Lung microvascular endothelial cell (primary cell): Measurements from ENCODE around the gene PELI2. TPM values are rescaled to one million over a fixed set of nuclear protein-coding genes. Genes with fewer than 3 reads are reported as not detected.

Experiments
- DNase-seq, 2 donors: peaks; one replicate each; pipeline versions ENCODE4 v3.0.0 to v3.0.0-alpha.2; 2010; ENCODE audit warnings: low read depth in 2 of 2
- total RNA-seq: library from RNA; depleted of rRNA; stranded (reverse); fragments of >200 nt; gene quantifications from 2 replicates; pipeline ENCODE4 v1.2.1, GENCODE V29; 2014

PELI2 gene
- 6.1 and 17.5 TPM in 2 replicates for total RNA-seq

- DNase-seq = peak; percentile 70 to 84
Measured at GRCh38 chr14:56117765-56118610, at the start of gene PELI2. Gene PELI2 (plus strand): TSS chr14:56118411. CDS start chr14:56118661, 250 bp downstream.

- DNase-seq = no peak
Measured at GRCh38 chr14:56073799-56074198, 44.4 kb upstream of the PELI2 start.

- no peak for DNase-seq
Measured at GRCh38 chr14:56075301-56075700, 42.9 kb upstream of the PELI2 start.

GRCh38 chr14:56081139-56081538 is 37.1 kb upstream of the PELI2 start:
- no peak for DNase-seq

GRCh38 chr14:56082880-56083279 is 35.3 kb upstream of the PELI2 start:
- DNase-seq = no peak

GRCh38 chr14:56085471-56085870 is 32.7 kb upstream of the PELI2 start:
- DNase-seq = no peak

- no peak for DNase-seq
Measured at GRCh38 chr14:56087671-56088471, 30.3 kb upstream of the PELI2 start.

GRCh38 chr14:56088941-56089340 is 29.3 kb upstream of the PELI2 start:
- DNase-seq = no peak

GRCh38 chr14:56092763-56093162 is 25.4 kb upstream of the PELI2 start:
- DNase-seq = peak in 1 of 2 donors; percentile 5

GRCh38 chr14:56094076-56094475 is 24.1 kb upstream of the PELI2 start:
- DNase-seq = no peak

- no peak for DNase-seq
Measured at GRCh38 chr14:56098021-56098420, 20.2 kb upstream of the PELI2 start.

GRCh38 chr14:56099081-56099797 is 19.0 kb upstream of the PELI2 start:
- no peak for DNase-seq

- DNase-seq = no peak
Measured at GRCh38 chr14:56100556-56100955, 17.7 kb upstream of the PELI2 start.

GRCh38 chr14:56102941-56103340 is 15.3 kb upstream of the PELI2 start:
- DNase-seq = no peak

- no peak for DNase-seq
Measured at GRCh38 chr14:56107615-56108014, 10.6 kb upstream of the PELI2 start.

GRCh38 chr14:56108057-56108456 is 10.2 kb upstream of the PELI2 start:
- no peak for DNase-seq

- no peak for DNase-seq
Measured at GRCh38 chr14:56112781-56113180, 5.4 kb upstream of the PELI2 start.

- DNase-seq = no peak
Measured at GRCh38 chr14:56115334-56115870, 2.8 kb upstream of the PELI2 start.

GRCh38 chr14:56115976-56116893 is 2.0 kb upstream of the PELI2 start:
- DNase-seq = peak in 1 of 2 donors; percentile 8

- peak; percentile 6 to 29 for DNase-seq
Measured at GRCh38 chr14:56118611-56119181, 485 bp downstream of the PELI2 start.
